Suprapubic skin (tissue), 3 donors: ENCODE results near the gene ADCY9.

Source experiments
- EP300 ChIP-seq: sonication (generic); formaldehyde crosslinking; IDR thresholded peaks from one replicate; pipeline ENCODE4 v1.6.1; 2017; ENCODE audit warnings: antibody characterized with exemption
- POLR2A ChIP-seq, 2 donors: fragments of 450-650 bp; IDR thresholded peaks; one replicate each; pipeline ENCODE4 v1.6.1; 2017; ENCODE audit warnings: antibody characterized with exemption in 2 of 2, mild to moderate bottlenecking in 2 of 2, moderate library complexity in 2 of 2
- TF ChIP-seq, protein P1 (sequence below), 2 donors: fragments of 200-600 bp in 1 of 2; fragments of 450-650 bp in 1 of 2; sonication (generic) in 1 of 2; IDR thresholded peaks; one replicate each; pipeline ENCODE4 v1.5.1; 2016 to 2019; ENCODE audit warnings: antibody characterized with exemption in 2 of 2, mild to moderate bottlenecking in 1 of 2, moderate library complexity in 1 of 2

DNA sequence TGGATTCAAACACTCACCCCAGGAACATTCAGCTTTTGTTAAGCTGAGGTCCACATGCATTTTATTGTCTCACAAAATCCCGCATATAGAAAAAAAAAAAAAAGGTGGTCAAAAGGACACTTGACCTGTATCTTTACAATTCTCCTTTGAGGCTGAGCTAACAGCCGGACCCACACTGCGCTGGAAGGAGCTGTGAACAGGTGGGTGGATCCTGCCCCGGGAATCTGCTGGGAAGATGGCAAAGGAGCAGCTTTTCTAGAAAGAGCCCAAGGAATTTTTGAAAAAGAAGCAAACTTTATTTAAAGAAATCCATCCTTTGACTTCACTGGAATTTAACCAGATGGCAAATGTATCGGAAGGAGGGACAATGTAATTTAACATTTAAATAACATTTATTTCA lies 108.1 kb downstream of the ADCY9 start:
- TF ChIP-seq, protein P1, sequence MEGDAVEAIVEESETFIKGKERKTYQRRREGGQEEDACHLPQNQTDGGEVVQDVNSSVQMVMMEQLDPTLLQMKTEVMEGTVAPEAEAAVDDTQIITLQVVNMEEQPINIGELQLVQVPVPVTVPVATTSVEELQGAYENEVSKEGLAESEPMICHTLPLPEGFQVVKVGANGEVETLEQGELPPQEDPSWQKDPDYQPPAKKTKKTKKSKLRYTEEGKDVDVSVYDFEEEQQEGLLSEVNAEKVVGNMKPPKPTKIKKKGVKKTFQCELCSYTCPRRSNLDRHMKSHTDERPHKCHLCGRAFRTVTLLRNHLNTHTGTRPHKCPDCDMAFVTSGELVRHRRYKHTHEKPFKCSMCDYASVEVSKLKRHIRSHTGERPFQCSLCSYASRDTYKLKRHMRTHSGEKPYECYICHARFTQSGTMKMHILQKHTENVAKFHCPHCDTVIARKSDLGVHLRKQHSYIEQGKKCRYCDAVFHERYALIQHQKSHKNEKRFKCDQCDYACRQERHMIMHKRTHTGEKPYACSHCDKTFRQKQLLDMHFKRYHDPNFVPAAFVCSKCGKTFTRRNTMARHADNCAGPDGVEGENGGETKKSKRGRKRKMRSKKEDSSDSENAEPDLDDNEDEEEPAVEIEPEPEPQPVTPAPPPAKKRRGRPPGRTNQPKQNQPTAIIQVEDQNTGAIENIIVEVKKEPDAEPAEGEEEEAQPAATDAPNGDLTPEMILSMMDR (IDR thresholded peaks at IDR 0.05): no peak
- TF ChIP-seq POLR2A (IDR thresholded peaks at IDR 0.05) (no peak), EP300 (no peak)
